ENCODE data around the gene WSB1.
A peak's percentile ranks its signal among the peaks of the same experiment; 100 is the strongest.
"Not testable (repeated sequence)": the region's sequence is repeated elsewhere in the genome, so short reads cannot be mapped to it uniquely, and the experiment has no call there.

Gene WSB1

GRCh38 chr17:27293898-27294688 is at the start of gene WSB1:
WSB1 (plus strand) TSS chr17:27294114; CDS start chr17:27294396, 282 bp downstream.
- peak; percentile 94 for DNase-seq (ENCODE audit: low spot score)

- DNase-seq (ENCODE audit: low spot score): peak; percentile 41
These were observed 49.3 kb upstream of the WSB1 start for GRCh38 chr17:27244491-27245223.

DNA sequence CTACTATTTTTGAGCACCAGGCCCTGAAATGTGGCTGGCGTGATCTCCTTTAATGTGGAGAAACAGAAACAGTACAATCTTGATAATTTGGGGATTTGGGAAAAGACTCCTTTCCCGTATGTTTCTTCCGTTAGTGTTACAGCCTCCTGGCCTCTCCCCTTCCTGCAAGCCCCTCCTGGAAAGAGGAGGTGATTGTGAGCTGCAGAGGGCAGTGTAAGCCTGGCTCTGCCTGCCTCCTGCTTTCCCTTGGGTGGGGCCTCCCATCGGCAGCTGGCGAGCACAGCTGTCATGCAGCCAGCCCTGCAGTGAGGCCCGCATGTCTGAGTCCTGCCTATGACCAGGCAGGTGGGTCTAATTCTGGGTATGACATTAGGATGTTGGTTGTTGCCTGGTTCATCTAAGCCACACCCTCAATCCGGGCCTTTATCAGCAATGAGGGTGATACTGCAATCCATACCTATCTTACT is 48.7 kb upstream of the WSB1 start:
- DNase-seq (ENCODE audit: low spot score): peak; percentile 83

GRCh38 chr17:27246537-27246936 is 47.4 kb upstream of the WSB1 start:
- no peak for DNase-seq (ENCODE audit: low spot score)

- DNase-seq (ENCODE audit: low spot score): peak; percentile 36
These were observed 46.6 kb upstream of the WSB1 start for GRCh38 chr17:27247071-27247957.

DNA sequence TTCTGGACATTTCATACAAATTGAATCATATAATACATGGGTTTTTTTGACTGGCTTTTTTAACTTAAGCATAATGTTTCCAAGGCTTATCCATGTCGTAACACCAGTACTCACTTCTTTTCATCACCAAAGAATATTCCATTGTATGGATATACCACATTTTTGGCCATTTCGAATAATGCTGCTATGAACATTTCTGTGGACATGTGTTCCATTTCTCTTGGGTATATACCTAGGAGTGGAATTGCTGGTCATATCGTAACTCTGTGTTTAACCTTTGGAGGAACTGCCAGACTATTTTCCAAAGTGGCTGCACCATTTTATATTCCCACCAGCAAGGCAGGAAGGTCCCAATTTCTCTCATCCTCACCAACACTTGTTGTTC is 46.0 kb upstream of the WSB1 start:
- no peak for DNase-seq (ENCODE audit: low spot score)

DNA sequence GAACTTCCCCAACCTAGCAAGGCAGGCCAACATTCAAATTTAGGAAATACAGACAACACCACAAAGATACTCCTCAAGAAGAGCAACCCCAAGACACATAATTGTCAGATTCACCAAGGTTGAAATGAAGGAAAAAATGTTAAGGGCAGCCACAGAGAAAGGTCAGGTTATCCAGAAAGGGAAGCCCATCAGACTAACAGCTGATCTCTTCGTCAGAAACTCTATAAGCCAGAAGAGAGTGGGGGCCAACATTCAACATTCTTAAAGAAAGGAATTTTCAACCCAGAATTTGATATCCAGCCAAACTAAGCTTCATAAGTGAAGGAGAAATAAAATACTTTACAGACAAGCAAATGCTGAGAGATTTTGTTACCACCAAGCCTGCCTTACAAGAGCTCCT is 43.1 kb upstream of the WSB1 start:
- DNase-seq (ENCODE audit: low spot score): not testable (repeated sequence)

GRCh38 chr17:27254802-27255201 is 39.1 kb upstream of the WSB1 start:
- not testable (repeated sequence) for DNase-seq (ENCODE audit: low spot score)

DNA sequence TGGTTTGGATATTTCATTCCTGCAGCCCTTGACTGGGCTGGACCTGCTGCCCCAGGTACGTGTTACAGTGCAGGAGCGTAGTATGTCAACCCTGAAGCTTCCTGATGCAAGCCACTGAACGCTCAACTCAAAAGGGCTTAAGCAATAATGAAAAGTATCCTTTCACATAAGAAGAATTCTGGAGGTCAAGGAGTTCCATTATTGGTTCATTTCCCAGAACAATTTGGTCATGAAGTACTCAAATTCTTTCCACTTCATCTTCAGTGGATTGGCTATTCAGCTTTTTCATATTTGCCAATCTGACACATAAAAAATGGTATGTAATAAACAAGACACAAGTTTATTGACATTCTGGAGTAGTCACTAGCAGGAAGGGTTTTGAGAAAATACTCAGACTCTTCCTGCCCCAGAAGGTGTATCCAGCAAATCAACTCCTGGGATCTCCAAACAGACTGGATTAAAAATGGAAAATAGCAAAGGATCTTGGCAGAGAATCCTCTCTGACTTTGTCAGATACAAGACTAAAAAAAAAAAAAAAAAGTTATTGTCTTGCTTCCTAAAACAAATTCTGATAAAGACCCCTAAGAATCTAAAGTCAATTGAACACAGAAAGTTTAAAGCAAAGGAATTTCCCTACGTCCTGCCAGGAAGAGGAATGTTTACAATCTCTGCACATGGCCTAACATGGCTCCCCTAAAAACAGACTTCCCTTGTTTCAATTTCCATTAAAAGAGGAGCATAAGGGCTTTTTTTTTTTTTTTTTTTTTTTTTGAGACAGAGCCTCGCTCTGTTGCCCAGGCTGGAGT is 37.5 kb upstream of the WSB1 start:
- DNase-seq (ENCODE audit: low spot score): no peak

GRCh38 chr17:27257031-27257357 is 36.9 kb upstream of the WSB1 start:
- DNase-seq (ENCODE audit: low spot score): no peak

DNA sequence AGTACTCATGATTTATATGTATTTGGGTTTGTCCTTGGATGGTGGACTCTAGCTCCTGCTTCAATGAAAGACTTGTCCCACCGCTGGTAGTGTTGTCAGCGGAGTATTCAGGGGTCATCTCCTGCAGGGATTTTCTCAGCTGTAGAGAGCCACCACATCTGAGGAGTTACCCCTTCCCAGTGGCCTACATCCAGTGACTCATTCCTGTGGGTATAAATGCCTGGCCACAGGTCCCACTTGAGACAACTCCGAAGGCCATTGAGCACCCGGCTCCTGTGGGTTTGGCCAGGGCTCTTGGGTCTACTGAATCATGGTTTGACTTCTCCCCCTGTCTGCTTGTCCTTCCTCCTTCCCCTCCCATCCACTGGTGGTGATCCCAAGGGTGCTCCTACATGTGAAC is 34.6 kb upstream of the WSB1 start:
- DNase-seq (ENCODE audit: low spot score): no peak

DNA sequence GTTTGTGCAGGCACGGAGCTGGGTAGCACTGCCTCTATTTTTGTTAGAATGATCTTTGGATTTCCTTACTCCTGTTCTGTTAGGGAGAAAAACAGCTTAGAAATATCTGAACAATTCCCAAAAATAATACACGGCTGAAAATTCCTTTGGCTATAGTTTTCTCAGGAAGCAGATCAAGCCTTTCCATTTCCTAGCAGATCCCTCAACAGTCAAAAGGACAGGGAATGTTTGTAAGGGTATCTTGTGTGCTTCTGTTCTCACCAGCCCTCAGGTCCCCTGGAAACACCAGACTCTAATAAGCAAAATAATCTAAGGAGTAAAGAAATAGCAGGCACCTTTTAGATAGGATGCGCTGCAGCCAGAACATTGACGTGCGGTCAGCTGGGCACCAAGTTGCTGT is 30.5 kb upstream of the WSB1 start:
- no peak for DNase-seq (ENCODE audit: low spot score)

- DNase-seq (ENCODE audit: low spot score): no peak
These were observed 29.7 kb upstream of the WSB1 start for GRCh38 chr17:27264068-27264812.

- DNase-seq (ENCODE audit: low spot score): no peak
These were observed 28.6 kb upstream of the WSB1 start for GRCh38 chr17:27265333-27265732.

DNA sequence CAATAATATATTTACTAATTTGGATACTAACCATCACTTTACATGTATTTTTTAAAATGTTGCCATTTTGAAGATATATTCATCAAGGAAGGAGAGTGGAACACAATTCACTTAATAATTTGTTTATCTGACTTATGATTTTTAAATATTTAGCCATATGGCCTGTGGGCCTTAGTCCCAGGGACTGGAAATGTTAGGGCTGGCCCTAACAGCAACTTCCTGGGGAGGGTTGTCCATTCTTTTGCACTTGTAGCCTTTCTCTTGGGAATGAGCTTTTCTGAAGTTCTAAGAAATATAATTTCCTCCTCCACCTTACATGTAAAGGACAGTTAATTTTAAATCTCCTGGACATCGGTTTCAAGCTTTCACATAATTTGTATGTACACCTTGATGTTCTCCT is 27.7 kb upstream of the WSB1 start:
- no peak for DNase-seq (ENCODE audit: low spot score)

GRCh38 chr17:27268394-27269085 is 25.4 kb upstream of the WSB1 start:
- no peak for DNase-seq (ENCODE audit: low spot score)

GRCh38 chr17:27269201-27269600 is 24.7 kb upstream of the WSB1 start:
- DNase-seq (ENCODE audit: low spot score): no peak

GRCh38 chr17:27269974-27270373 is 23.9 kb upstream of the WSB1 start:
- no peak for DNase-seq (ENCODE audit: low spot score)

- DNase-seq (ENCODE audit: low spot score): no peak
These were observed 17.2 kb upstream of the WSB1 start for GRCh38 chr17:27276653-27277156.

GRCh38 chr17:27279132-27279531 is 14.8 kb upstream of the WSB1 start:
- DNase-seq (ENCODE audit: low spot score): not testable (repeated sequence)

All from putamen (tissue), 1 donor.